ENCODE data around the gene IL2RA.

IL2RA gene

DNA sequence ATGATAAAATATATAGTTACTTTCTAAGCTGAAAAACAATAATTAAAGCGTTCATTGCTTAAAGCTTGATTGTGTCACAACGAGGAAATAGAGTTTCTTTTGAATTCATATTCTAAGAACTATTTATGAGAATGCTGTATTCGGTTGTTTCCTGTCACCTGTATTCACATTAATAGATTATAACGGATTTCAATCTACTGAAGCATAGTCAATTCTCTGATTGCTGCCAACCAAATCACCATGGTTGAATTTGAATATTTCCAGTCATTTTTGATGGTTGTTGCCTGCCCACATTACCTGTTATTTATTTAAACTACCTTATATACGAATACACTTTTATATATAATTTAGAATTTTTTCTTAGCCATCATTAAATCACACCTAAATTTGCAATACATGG is 22.0 kb downstream of the IL2RA start:
- DNase-seq (ENCODE audit: low read depth, low spot score) = no peak

DNA sequence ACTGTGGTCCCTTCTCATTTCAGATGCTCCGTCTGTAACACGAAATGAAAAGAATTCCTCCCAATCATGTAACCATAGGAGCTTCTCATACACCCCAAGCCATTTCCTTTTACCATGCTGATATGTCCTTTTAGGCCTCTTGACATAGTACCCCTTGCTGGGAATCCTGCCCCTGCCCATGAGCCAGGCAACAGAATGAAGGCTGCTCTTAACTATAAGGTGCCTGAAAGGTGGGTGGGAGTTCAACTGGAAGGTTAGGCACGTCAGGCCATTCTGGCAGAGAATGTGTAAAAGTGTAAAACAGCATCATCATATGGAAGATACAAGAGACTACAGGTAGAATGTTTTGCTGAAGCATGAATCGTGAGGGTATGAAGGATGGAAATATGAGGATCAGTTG is 22.5 kb downstream of the IL2RA start:
- no peak for DNase-seq (ENCODE audit: low read depth, low spot score)

DNA sequence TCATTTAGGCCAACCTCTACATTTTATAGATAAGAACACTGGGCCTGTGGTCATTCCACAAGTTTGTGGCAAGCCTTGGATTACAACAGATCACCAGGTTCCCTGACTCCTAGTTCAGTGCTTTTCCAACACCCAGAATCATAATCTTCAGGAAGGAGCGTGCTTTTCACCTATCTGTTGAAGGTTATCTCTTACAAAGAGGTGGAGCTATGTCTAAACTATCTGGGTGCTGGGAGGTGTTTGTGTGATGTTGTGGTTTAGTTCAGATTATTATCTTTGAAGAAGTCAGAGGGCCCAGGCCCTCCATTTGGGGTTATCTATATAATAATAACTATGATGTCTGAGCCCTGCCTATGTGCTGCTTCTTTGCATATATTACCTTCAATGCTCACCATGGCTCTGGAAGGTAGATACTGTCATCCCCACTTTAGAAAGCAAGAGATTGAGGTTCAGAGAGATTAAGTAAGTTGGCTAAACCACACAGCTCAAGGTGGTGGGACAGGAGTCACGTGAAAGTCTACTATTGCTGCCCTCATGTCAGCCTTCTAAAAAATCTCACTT is 24.0 kb downstream of the IL2RA start:
- DNase-seq (ENCODE audit: low read depth, low spot score) = no peak

DNA sequence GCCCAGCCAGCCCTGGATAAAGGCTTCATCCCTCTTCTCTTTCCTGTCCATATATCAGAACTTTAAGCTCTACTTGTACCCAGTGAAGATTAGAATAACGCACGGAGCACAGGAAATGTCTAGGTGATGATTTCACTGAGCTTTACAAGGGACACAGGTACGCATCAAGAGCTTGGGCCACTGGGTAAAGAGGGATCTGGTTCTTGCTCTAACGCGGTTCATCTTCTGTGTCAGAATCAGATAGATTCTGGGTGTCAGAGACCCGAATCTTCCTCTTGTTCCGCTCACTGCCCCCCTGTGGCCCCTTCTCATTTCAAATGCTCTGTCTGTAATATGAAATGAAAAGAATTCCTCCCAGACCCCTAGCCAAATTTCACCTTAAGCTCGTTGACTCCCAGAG is 24.7 kb downstream of the IL2RA start:
- no peak for DNase-seq (ENCODE audit: low read depth, low spot score)

DNA sequence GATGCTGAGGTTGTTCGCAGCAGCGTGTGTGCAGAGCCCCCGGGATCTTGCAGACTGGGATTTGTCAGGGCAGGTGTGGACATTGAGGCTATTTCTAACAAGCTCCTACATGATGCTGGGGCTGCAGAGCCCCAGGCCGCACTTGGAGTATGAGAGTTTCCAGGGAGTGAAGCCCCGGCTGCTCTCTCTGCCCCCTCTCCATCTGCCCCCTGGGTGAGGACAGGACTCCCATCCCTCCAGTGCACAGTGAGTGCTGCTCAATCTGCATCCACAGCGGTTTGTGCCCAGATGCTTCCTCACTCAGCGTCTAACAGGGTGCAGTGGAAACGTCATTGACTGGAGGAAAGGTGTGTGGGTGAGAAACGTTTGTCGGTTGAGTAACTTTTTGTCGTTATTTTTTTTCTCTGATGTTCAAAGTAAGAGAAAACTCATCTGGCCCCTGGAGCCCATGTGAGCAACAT is 25.3 kb downstream of the IL2RA start:
- no peak for DNase-seq (ENCODE audit: low read depth, low spot score)

DNA sequence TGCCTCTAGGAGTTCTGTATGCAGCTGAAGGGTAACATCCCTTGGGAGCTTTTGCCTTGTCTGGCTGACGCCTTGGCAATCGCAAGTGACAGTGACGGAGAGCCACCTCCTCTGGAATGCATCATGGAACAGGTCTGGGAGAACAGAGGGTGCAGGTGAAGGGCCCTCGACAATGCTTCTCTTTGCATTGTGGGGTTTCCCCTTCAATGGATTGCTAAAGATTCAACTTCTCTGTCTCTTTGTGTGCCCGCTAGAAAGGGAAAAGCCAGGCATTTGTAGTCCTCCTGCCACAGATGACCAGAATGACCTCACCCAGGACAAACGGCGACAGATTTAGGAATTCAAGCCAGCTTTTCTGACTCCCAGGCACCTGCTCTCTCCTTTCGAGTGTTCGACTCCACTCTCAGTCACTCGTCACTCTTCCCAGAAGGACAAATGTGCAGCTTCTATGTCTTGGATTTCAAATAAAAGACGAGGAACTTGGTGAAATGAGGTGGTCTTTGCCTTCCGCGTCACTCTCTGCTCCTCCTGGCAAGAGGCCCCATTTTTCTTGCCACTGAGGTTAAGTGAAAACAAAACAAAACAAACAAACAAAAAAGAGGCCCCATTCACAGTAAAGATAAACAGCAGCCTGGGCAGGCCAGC is 26.1 kb downstream of the IL2RA start:
- no peak for DNase-seq (ENCODE audit: low read depth, low spot score)

DNA sequence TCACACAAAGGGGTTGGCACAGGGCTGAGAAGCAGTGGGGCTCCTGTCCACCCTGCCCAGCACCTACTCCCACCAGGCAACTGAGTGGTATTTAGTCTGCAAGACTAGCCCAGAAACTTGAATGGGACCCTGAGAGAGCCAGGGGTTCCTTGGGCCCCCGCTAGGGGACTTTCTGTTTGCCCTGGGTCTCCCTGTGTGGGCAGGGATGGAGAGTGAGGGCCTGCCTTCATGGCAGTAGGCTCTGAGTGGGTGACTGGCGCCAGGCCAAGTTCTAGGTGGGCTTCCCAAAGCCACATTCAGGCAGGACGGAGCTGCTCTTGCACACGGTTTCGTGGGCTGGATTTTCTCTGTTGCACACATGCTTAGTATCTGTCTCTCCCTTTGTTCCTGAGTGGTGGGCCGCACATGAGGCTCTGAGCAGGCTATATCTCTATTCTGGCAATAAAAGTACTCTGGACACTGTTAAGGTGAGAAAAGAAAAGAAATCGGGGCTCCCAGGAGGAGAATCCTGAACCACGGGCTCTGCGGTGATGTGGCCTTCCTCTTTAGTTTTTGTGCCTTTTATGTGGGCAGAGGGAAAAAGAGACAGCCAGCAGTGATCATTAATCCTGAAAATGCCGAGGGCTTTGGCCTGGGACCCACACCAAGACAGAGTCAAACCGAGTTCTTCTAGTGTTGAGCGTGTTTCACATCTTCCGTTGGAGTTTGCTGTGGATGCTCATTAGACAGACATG is 26.9 kb downstream of the IL2RA start:
- DNase-seq (ENCODE audit: low read depth, low spot score) = no peak

DNA sequence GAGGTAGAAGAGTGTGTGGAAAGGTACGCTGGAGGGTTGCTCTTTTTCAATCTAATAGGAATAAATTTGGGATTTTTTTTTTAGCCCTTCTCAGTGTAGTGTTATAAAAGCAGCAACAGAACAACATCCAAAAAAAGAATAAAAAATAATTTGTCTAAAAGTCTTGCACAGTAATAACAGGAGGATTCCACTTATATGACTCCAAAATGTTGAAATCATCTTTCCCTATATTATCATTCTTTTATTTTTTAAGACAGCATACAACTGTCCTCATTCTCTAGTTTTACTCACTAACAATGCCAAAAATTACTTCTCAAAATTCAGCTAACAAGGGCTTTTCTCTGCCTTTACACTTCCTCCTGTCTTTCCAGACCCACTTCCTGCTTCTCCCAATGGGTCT is 27.8 kb downstream of the IL2RA start:
- no peak for DNase-seq (ENCODE audit: low read depth, low spot score)

DNA sequence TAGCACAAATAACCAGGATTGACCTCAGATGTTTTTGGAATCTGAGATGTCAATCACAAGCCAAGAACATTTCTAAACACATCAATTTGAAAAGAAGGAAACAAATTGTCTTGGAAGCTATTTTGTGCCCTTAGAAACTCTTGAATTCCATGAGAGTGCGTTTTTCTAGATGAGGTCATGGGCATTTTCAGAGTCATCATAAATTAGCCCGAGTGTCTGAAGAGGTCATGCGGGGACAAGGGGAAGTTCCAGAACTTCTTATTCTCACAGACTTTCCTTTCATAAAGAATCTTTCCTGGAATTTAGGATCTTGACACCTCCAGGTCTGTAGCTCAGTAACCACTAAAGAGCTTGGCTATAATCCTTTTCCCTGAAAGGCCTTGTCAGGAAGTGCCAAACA is 28.2 kb downstream of the IL2RA start:
- no peak for DNase-seq (ENCODE audit: low read depth, low spot score)

DNA sequence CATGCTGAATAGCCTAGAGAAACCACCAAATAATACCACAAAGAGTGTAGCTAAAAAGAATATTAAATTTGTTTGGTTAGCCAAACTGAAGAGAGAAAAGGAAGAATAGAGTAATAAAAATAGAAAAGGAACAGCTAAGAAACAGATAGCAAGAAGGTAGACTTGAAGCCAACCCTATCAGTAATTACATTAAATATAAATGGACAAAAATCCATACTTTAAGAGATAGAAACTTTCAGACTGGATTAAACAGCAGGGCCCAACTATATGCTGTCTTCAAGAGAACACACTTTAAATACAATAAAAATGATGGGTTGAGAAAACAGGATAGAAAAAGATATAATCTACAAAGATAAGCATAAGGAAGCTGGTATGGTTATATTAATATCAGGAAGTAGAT is 31.2 kb downstream of the IL2RA start:
- no peak for DNase-seq (ENCODE audit: low read depth, low spot score)

DNA sequence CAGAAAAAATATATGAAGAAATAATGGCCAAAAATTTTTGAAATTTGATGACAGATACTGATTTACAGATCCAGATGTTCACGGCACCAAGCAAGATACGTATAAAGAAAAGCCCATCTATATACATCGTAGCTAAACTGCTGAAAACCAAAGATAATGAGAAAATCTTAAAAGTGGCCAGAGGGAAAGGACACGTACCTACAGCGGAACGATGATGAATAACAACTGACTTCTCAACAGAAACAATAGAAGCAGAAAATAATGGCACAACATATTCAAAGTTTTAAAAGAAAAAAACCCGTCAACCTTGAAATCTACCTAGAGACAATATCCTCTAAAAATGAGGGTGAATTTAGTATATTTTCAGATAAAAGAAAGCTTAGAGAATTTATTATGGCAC is 31.9 kb downstream of the IL2RA start:
- DNase-seq (ENCODE audit: low read depth, low spot score) = no peak

DNA sequence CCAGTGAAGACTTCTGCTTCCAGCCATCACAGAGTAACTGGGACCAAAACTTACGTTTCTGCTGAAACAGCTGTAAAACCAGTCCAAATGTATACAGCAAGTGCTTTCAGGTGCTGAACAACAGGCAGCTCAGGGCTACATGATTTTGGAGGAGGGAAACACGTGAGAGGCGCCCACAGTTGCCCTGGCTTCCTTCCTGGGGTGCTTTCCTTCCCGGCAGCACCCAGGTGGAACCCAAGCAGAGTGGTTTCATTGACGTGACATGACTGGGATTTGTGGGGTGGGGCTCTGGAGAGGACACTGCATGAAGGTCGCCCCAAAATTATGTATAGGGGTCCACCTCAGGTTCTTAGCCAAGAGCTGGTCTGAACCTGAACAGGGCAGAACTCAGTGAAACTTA is 34.2 kb downstream of the IL2RA start:
- DNase-seq (ENCODE audit: low read depth, low spot score) = no peak

DNA sequence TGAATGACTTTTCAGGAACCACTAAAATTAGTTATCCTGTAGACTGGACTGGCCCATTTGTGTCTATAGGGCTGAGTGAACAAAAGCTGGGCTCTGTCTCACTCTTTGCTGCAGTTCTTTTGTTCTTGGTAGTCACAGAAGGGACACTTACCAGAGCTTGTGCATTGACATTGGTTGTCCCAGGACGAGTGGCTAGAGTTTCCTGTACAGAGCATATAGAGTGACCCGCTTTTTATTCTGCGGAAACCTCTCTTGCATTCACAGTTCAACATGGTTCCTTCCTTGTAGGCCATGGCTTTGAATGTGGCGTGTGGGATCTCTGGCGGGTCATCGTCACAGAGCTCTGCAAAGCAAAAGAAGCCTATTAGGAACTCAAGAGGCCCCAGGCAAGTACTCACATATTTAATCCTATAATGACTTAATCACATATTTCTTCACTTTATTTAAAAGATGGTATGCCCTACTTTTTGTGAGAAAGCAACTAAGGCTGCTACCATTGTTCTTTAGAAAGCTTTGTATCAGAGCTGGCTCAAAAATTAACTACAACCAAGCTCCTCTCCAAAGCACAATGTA is 36.4 kb downstream of the IL2RA start:
- no peak for DNase-seq (ENCODE audit: low read depth, low spot score)

DNA sequence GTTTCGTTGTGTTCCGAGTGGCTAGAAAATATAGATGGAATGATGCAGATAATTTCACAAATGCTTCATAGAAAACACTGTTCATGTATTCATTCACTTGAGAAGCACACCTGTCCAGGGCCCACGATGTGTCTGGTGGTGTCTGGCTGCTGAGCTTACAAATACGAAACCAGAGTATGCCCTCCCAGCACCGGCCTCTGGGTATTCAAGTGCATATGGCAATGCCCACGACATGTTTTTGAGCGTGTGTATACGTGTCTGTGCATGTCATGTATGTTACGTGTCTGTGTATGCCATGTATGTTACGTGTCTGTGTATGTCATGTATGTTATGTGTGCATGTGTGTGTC is 37.9 kb downstream of the IL2RA start:
- DNase-seq (ENCODE audit: low read depth, low spot score) = no peak

DNA sequence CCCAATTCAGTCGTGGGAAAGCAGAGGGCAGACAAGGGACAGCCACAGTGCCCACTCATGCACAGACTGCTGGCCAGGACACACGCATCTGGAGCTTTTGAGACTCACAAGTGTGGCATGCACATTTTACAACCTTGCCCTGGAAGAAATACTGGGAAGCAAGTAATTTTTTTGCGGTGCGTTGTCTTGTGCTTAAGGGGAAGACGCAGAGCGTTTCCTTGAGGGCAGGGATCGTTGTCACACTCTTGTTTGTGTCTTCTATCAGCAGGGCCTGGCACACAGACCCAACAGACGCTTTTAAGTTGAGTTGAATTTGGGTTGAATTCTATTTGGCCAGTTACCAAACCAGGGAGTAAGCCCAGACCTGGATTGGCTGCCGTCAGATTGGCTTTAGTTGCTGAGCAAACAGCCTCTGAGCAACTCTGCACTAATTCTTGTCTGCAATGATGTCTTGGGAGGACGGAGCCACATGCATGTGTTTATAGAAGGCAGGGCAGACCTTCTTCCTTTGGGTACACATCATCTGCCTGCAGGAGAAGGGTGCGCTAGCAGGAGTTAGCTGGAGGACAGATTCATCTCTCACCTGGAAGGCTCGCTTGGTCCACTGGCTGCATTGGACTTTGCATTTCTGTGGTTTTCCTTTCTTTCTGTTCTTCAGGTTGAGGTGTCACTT is 38.4 kb downstream of the IL2RA start:
- no peak for DNase-seq (ENCODE audit: low read depth, low spot score)

DNA sequence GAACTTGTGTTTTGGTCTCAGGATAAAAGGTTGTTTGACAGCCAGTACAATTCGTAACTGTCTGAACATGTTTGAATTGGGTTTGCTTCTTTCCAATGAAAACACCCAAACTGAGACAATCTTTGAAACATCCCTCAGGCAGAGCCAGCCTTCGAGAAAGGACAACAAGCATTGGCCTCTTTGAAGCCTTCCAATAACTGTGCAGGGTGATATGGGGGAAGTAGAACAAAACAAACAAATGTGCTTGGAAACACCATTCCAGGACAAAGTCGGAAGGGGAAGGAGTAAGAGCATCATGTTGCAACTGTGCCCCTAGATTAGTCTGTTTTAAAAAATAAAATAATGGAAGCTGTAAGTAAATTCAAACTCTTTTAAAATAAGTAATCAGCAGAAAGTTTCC is 39.5 kb downstream of the IL2RA start:
- peak; percentile 6 for DNase-seq (ENCODE audit: low read depth, low spot score)

DNA sequence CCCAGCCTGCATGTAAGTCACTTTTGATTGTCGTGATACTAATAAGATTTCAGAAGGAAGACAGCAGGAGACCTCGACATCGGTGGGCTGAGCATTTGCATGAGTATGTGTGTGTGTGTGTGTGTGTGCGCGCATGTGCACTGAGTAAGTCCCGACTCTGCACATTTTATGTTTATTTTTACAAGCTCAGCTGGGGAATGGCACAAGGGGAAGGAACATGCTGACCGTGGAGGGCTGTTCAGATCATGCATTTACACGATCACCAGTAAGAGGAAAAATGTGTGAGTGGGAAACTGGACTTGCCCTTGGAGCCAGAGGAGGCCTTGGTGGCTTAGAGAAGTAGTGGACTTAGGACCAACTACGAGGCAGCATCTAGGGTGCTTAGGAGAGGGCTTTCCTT is 41.3 kb downstream of the IL2RA start:
- DNase-seq (ENCODE audit: low read depth, low spot score) = peak; percentile 24

DNA sequence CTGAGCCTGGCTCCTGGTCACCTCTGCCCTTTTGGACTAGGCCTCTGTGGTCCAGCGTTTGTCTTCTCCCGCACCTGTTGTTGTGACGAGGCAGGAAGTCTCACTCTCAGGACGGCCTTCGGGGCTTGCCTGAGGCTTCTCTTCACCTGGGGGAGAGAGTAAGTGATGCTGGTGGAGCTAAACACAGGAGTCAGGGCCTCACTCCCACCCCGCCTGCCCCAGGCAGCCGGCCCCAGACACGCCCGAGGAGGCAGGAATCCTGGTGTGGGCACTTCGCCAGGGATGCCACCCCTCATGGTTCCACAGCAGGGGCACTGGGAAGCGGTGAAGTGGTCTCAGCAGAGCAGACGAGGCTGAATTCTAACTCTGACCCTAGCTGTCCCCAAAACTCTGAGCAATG is 42.4 kb downstream of the IL2RA start:
- DNase-seq (ENCODE audit: low read depth, low spot score) = no peak

DNA sequence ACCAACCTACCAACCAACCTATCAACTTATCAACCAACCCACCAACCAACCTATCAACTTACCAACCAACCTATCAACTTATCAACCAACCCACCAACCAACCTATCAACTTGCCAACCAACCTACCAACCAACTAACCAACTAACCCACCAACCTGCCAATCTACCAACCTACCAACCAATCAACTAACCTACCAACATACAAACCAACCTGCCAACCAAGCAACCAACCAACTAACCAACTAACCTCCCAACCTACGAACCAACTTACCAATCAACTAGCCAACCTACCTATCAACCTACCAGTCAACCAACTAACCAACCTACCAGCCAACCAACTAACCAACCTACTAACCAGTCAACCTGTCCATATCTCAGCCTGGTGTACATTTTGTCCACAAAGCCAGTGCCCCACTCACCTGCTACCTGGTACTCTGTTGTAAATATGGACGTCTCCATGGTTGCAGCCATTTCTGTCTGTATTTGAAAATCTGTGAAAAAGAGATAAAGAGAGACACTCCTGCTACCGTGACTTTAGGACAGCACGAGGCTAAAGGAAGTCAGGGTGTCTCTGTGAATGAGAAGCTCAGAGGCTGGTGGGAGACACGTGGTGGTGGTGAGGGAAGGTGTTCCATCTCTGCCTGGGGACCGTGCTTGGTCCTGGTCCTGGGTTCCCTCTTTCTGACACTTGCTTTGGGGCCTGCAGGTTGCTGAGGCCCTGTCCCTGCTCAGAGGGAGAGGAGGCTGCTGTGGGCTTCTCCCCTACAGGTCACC is 43.0 kb downstream of the IL2RA start:
- DNase-seq (ENCODE audit: low read depth, low spot score) = no peak

DNA sequence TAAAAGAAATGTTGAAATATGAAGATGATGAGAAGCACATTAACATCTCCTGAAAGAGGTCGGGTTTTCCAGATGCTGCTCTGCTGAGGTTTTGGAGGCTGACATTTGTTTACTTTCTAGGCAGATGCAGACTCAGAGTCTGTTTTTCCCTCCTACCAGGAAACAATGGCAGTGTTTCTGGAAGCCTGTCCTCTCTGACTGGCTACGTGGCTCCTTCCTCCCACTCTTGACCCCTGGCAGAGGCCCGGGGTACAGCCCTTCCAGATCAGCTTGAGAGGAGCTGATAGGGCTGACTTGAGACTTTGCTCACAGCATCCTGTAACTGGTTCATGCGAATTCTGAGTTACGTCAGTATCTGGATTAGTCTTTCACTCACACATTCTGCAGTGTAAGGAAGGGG is 43.7 kb downstream of the IL2RA start:
- DNase-seq (ENCODE audit: low read depth, low spot score) = no peak

DNA sequence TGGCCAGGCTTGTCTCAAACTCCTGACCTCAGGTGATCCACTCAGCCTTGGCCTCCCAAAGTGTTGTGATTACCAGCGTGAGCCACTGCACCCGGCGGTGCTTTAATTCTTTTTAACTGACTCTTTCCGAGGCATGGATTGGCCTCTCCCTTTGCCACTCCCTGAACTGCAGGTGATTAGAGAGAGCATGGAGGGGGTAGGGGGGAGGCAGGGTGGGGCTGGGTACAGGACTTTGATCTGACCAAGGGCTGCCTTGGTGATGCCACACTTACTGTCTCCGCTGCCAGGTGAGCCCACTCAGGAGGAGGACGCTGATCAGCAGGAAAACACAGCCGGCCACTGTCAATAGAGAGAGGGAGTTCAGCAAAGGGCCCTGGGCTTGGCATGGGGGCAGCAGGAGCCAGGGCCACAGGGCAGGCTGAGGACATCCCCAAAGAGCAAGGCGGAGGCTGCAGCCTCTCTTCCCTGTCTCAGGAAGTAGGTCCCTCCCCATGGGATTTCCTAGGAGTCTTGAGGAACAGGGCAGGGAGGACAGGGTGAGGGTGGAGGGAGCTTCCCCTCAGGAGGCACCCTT is 44.3 kb downstream of the IL2RA start:
- DNase-seq (ENCODE audit: low read depth, low spot score) = no peak

Data from smooth muscle cell of the brain vasculature (primary cell).